Testis (tissue), 3 donors: ENCODE results near the gene HOXD10. TPM values are rescaled to one million over a fixed set of nuclear protein-coding genes. Genes with fewer than 3 reads are reported as not detected.
A peak's percentile ranks its signal among the peaks of the same experiment; 100 is the strongest.

Experiments
- DNase-seq: peaks from one replicate; pipeline ENCODE4 v3.0.0-alpha.2; 2019
- H3K27ac ChIP-seq, 2 donors: fragments of 200-600 bp; sonication (generic); one replicate each; pipeline ENCODE4 v1.5.1; 2019
- H3K27me3 ChIP-seq: fragments of 200-600 bp; sonication (generic); one replicate; pipeline ENCODE4 v1.5.1; 2019
- H3K36me3 ChIP-seq: fragments of 200-600 bp; sonication (generic); one replicate; pipeline ENCODE4 v1.5.1; 2017; ENCODE audit warnings: low read depth; ENCODE audit errors: missing control alignments
- H3K4me1 ChIP-seq: fragments of 200-600 bp; sonication (generic); one replicate; pipeline ENCODE4 v1.5.1; 2019
- H3K4me3 ChIP-seq, 2 donors: fragments of 200-600 bp; sonication (generic); one replicate each; pipeline ENCODE4 v1.5.1; 2017 to 2019
- H3K9me3 ChIP-seq: fragments of 200-600 bp; sonication (generic); one replicate; pipeline ENCODE4 v1.5.1; 2017
- POLR2A ChIP-seq: fragments of 450-650 bp; IDR thresholded peaks from one replicate; pipeline ENCODE4 v1.6.1; 2017; ENCODE audit warnings: antibody characterized with exemption, mild to moderate bottlenecking, moderate library complexity
- WGBS, 2 donors: methylation state at CpG; one replicate each; pipeline ENCODE4 v1.1.5; 2018; 5-methylcytosine and 5-hydroxymethylcytosine counted together
- intact Hi-C: fragments of 100-400 bp; cut with DNase I; formaldehyde crosslinking; loops from one replicate; pipeline ENCODE4 v1.15.1; 2023; ENCODE audit warnings: low total_unique reads
- polyA plus RNA-seq: library from polyadenylated mRNA; stranded (reverse); fragments of 350-450 nt; fragmentation: Illumina TruSeq; extraction: RNeasy Lipid Tissue Mini Kit (QIAGEN cat#74804); gene quantifications from one replicate; pipeline ENCODE4 v1.2.3, GENCODE V29; 2014; ENCODE audit warnings: low read depth, low replicate concordance; ENCODE audit not compliant: insufficient read depth
- total RNA-seq, 2 donors: library from RNA; depleted of rRNA; stranded (reverse); fragments of >200 nt; gene quantifications; one replicate each; pipeline ENCODE4 v1.2.3, GENCODE V29; 2016
- TF ChIP-seq, protein P1 (sequence below), 3 experiments: fragments of 450-650 bp in 2 of 3; fragments of 200-600 bp in 1 of 3; sonication (generic) in 1 of 3; IDR thresholded peaks; one replicate each; pipeline ENCODE4 v1.5.1; 2016 to 2019; ENCODE audit warnings: antibody characterized with exemption in 3 of 3, mild to moderate bottlenecking in 2 of 3, moderate library complexity in 1 of 3

Gene HOXD10
- total and polyA plus RNA-seq, 3 donors from 2014 or later, result 0.92 to 3.3 (median 2.7) TPM

DNA sequence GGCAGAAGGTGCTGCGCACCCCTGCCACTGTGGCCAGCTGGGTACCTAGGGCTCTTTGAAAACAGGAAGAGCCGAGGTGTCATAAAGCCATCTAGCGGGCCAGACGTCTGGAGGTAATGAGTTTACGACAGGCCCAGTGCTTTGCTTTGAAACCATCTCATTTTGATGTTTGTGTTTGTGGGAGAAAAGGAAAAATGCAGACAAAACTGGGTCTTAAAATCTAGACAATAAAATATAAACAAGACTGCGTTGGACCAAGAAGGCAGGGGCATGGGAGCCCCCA is 9.1 kb downstream of the HOXD10 start:
- Histone ChIP-seq H3K9me3 (no peaks in the 10 kb centered on the region), H3K4me1 (peaks cover 12% of the 10 kb centered on the region), H3K27ac (peak overlapping the region; percentile 95 to 98), H3K4me3 (no peak overlapping the region), H3K27me3 (no peaks in the 10 kb centered on the region), H3K36me3 (no peaks in the 10 kb centered on the region)
- TF ChIP-seq POLR2A, result no peak
- TF ChIP-seq, protein P1, sequence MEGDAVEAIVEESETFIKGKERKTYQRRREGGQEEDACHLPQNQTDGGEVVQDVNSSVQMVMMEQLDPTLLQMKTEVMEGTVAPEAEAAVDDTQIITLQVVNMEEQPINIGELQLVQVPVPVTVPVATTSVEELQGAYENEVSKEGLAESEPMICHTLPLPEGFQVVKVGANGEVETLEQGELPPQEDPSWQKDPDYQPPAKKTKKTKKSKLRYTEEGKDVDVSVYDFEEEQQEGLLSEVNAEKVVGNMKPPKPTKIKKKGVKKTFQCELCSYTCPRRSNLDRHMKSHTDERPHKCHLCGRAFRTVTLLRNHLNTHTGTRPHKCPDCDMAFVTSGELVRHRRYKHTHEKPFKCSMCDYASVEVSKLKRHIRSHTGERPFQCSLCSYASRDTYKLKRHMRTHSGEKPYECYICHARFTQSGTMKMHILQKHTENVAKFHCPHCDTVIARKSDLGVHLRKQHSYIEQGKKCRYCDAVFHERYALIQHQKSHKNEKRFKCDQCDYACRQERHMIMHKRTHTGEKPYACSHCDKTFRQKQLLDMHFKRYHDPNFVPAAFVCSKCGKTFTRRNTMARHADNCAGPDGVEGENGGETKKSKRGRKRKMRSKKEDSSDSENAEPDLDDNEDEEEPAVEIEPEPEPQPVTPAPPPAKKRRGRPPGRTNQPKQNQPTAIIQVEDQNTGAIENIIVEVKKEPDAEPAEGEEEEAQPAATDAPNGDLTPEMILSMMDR (IDR thresholded peaks at IDR 0.05), result no peak
- DNase-seq, result no peak
- intact Hi-C loops, result loop anchor here (10.0 kb wide), 1 partner anchor 1029 kb away; no protein-coding TSS in a partner anchor
- 64 to 73% methylated on average over 6 of the region's 6 CpGs for WGBS, 2 donors

DNA sequence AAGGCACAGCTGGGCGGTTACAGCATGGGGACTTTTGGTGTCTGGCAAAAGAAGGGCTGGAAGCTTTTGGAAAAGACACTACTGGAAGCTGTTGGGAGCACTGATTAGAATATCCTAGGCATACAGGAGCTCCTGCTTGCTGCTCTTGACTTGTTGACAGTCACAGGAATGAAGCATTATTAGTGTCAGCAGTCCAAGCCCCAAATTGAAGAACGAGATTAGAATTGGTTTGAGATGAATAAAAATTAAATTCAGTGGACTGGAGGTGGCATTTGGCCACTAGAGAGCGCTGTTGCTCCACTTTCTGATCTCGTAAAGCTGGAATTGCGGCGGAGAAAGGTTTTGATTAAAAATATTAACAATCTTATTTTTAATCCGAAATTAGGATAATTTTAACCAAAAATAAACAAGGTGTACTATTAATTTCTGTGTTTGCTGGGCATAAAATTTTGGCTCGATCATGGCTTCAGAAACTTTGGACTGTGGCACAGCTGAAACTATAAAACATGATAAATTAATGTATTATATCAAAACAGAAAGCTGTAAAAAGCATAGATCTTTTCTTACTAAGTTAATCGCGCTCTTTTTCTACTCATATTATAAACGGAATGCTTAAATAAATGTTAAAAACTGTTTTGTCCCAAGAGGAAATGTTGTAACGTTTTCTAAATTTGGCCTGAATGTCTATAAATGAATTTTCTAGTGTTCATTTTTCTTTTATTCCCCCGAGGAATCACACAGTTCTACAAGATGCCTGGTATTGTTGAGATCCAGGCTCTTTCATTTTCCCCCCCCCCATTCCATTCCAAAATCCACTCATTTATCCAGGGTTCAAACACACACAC is 10.6 kb downstream of the HOXD10 start:
- Histone ChIP-seq H3K27ac (peak overlapping the region; percentile 93 to 98), H3K9me3 (no peaks in the 10 kb centered on the region), H3K27me3 (no peaks in the 10 kb centered on the region), H3K4me3 (no peak overlapping the region), H3K4me1 (peaks cover 12% of the 10 kb centered on the region), H3K36me3 (no peaks in the 10 kb centered on the region)
- DNase-seq, result peak; percentile 91
- WGBS, 2 donors, result 3 to 5% methylated on average over 13 of the region's 13 CpGs
- intact Hi-C loops, result loop anchor here (10.0 kb wide), 1 partner anchor 1028 kb away; no protein-coding TSS in a partner anchor
- TF ChIP-seq, protein P1 (IDR thresholded peaks at IDR 0.05), result peak; percentile 95 to 97 (median 96)
- TF ChIP-seq POLR2A, result no peak

DNA sequence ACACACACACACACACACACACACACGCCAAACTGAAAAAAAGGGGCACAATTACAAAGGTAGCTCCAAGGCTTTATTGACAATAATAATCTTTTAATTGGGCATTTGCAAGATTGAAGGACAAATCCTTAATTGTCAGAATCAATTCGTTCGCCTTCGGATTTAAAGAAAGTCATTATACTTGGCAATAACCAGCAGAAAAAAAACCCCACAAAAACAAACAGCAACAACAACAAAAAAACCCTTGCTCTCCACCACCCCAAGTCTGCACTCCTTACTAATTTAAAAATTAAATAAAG is 11.1 kb downstream of the HOXD10 start:
- intact Hi-C loops, result loop anchor here (10.0 kb wide), 1 partner anchor 1027 kb away; no protein-coding TSS in a partner anchor
- Histone ChIP-seq H3K36me3 (no peaks in the 10 kb centered on the region), H3K9me3 (no peaks in the 10 kb centered on the region), H3K4me1 (peaks cover 12% of the 10 kb centered on the region), H3K27ac (peak overlapping the region; percentile 93 to 98), H3K4me3 (peak overlapping the region; percentile 81 to 85), H3K27me3 (no peaks in the 10 kb centered on the region)
- 6 to 31% methylated on average over 4 of the region's 4 CpGs for WGBS, 2 donors
- TF ChIP-seq, protein P1 (IDR thresholded peaks at IDR 0.05), result no peak
- TF ChIP-seq POLR2A, result no peak
- DNase-seq, result no peak

DNA sequence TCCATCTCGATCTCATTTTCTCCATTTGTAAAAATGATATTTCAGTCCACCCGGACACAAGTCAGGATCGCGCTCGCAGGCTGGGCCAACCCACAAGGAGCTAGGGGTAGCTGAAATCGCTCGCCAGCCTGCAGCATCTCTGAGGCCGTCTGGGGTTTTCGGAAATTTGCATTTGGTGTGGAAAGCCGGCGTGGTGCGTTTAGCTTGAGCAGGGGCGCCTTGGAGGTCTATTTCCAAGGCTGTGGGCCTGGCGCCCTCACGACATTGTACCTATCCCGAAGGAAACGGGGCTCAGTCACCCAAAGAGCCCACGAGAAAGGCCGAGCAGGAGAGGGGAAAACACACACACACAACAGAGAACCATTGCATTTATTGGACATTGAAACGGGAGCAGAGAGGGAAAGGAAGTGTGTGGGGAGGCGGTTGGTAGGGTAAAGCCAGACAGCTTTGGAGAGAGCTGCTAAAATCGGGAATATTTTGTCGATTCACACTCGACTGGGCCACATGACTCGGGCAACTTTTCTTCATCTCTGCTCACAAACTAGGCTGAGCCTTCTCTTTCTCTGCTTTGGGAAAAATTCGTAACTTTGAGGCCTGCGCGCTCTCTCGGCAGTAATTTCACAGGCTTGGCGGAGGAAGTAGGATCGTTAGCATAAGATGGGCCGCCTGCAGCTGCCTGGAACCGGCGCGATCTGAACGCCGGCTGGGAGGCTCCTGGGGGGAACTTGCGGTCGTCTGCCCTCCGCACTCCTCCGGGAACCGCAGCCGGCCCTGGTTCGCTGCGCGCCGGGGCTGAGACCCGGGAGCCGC is 11.8 kb downstream of the HOXD10 start:
- Histone ChIP-seq H3K27ac (peak overlapping the region; percentile 93 to 98), H3K27me3 (no peaks in the 10 kb centered on the region), H3K4me3 (peak overlapping the region; percentile 81 to 85), H3K36me3 (no peaks in the 10 kb centered on the region), H3K9me3 (no peaks in the 10 kb centered on the region), H3K4me1 (peaks cover 12% of the 10 kb centered on the region)
- 7 to 10% methylated on average over 48 to 49 of the region's 49 CpGs for WGBS, 2 donors
- no peak for DNase-seq
- intact Hi-C loops, result loop anchor here (10.0 kb wide), 1 partner anchor 1026 kb away; no protein-coding TSS in a partner anchor
- TF ChIP-seq POLR2A, result no peak
- TF ChIP-seq, protein P1 (IDR thresholded peaks at IDR 0.05), result no peak
